Activated naive CD8-positive, alpha-beta T cell treated with anti-CD3 and anti-CD28 coated beads, Interleukin-2, amount 50 U/mL, for 16 hours (primary cell): Measurements from ENCODE around the gene PRELID3B.

Experiments
- DNase-seq: peaks from one replicate; pipeline ENCODE4 v3.0.0-alpha.2; 2020; ENCODE audit warnings: low read depth, low spot score

The PRELID3B gene

GRCh38 chr20:59010321-59010994, 32.1 kb downstream of the PRELID3B start:
- DNase-seq = no peak

- DNase-seq = no peak
Observed at GRCh38 chr20:59008715-59009336, 33.8 kb downstream of the PRELID3B start.

GRCh38 chr20:59007665-59008511, 34.7 kb downstream of the PRELID3B start:
- no peak for DNase-seq

GRCh38 chr20:59006864-59007664, 35.5 kb downstream of the PRELID3B start, which contains the start of gene CTSZ:
Gene CTSZ, minus strand, starts transcription at chr20:59007254. Its CDS starts 126 bp downstream, at chr20:59007128.
- no peak for DNase-seq

GRCh38 chr20:59006167-59006863, 36.3 kb downstream of the PRELID3B start:
- DNase-seq = no peak

- no peak for DNase-seq
Observed at GRCh38 chr20:59005523-59006166, 36.9 kb downstream of the PRELID3B start.

GRCh38 chr20:59004763-59005522, 37.6 kb downstream of the PRELID3B start:
- no peak for DNase-seq

GRCh38 chr20:59004493-59004762, 38.2 kb downstream of the PRELID3B start:
- DNase-seq = no peak

- DNase-seq = no peak
Observed at GRCh38 chr20:59003836-59004492, 38.6 kb downstream of the PRELID3B start.

GRCh38 chr20:59002874-59003399, 39.6 kb downstream of the PRELID3B start:
- no peak for DNase-seq

- no peak for DNase-seq
Observed at GRCh38 chr20:59002388-59002787, 40.2 kb downstream of the PRELID3B start.

GRCh38 chr20:59001449-59002171, 41.0 kb downstream of the PRELID3B start:
- no peak for DNase-seq

GRCh38 chr20:59001068-59001448, 41.5 kb downstream of the PRELID3B start:
- no peak for DNase-seq

- DNase-seq = no peak
Observed at GRCh38 chr20:59000326-59000725, 42.3 kb downstream of the PRELID3B start.

- DNase-seq = no peak
Observed at GRCh38 chr20:58998656-58999055, 43.9 kb downstream of the PRELID3B start.

- DNase-seq = no peak
Observed at GRCh38 chr20:58997141-58997770, 45.3 kb downstream of the PRELID3B start.

- no peak for DNase-seq
Observed at GRCh38 chr20:58996226-58996611, 46.4 kb downstream of the PRELID3B start.
